Small intestine (tissue), 7 donors: Measurements from ENCODE around the gene DNAJC15. TPM values are rescaled to one million over a fixed set of nuclear protein-coding genes. Genes with fewer than 3 reads are reported as not detected.

Source experiments
- DNase-seq, 2 donors: peaks; one replicate each; pipeline versions ENCODE4 v3.0.0 to v3.0.0-alpha.2; 2013
- FAIRE-seq: peaks from 2 replicates; lab custom pipeline; 2012; peaks lifted over from hg19 to GRCh38; lab: Jason Lieb, UNC
- H3K27ac ChIP-seq, 3 donors: one replicate each; pipeline ENCODE4 v1.5.1; 2013; ENCODE audit warnings: low read length in 2 of 3, mild to moderate bottlenecking in 2 of 3, control low read depth in 1 of 3, inconsistent platforms in 1 of 3, low read depth in 1 of 3, moderate library complexity in 1 of 3
- H3K27me3 ChIP-seq, 3 donors: one replicate each; pipeline ENCODE4 v1.6.1; 2013; ENCODE audit warnings: low read length in 3 of 3, inconsistent platforms in 1 of 3; ENCODE audit not compliant: control insufficient read depth in 3 of 3, insufficient read depth in 3 of 3
- H3K36me3 ChIP-seq, 3 donors: one replicate each; pipeline ENCODE4 v1.6.1; 2013; ENCODE audit warnings: low read length in 3 of 3, inconsistent platforms in 1 of 3, low read depth in 1 of 3, mild to moderate bottlenecking in 1 of 3, moderate library complexity in 1 of 3; ENCODE audit not compliant: control insufficient read depth in 3 of 3, insufficient read depth in 2 of 3
- H3K4me1 ChIP-seq, 3 donors: one replicate each; pipeline ENCODE4 v1.6.1; 2013; ENCODE audit warnings: low read length in 2 of 3, inconsistent platforms in 1 of 3, low read depth in 1 of 3, mild to moderate bottlenecking in 1 of 3, moderate library complexity in 1 of 3; ENCODE audit not compliant: control insufficient read depth in 3 of 3, insufficient read depth in 2 of 3
- H3K4me3 ChIP-seq, 3 donors: one replicate each; pipeline ENCODE4 v1.5.1; 2013; ENCODE audit warnings: low read length in 3 of 3, control low read depth in 1 of 3, inconsistent platforms in 1 of 3, low read depth in 1 of 3, mild to moderate bottlenecking in 1 of 3, moderate library complexity in 1 of 3
- H3K9me3 ChIP-seq, 2 donors: one replicate each; pipeline ENCODE4 v1.6.1; 2013; ENCODE audit warnings: low read depth in 1 of 2, low read length in 1 of 2; ENCODE audit not compliant: control insufficient read depth in 2 of 2, insufficient read depth in 1 of 2
- WGBS, 3 donors: extraction: QIAGEN DNeasy Blood & Tissue Kit; methylation state at CpG; one replicate each; pipeline ENCODE4 v1.1.7; 2013; 5-methylcytosine and 5-hydroxymethylcytosine counted together
- polyA plus RNA-seq, 4 donors: library from polyadenylated mRNA; stranded (reverse) in 3 of 4; unstranded in 1 of 4; fragments of 200-250 nt in 3 of 4; fragments of 120-200 nt in 1 of 4; gene quantifications; one replicate each; pipeline versions ENCODE4 v1.2.1 to v1.2.3, GENCODE V29; 2013
- donor health status: healthy with polysubstance abuse.
- donor health status: control.
- donor health status: control.
- donor health status: Bipolar disorder and iron deficiency.
- donor health status: healthy.

Gene DNAJC15
- polyA plus RNA-seq, 4 donors = 23.3 to 37.2 (median 29.9) TPM

- Histone ChIP-seq H3K27me3 (peaks cover 0 to 13% (median 2%) of the 10 kb centered on the region in 3 donors), H3K9me3 (no peaks in the 10 kb centered on the region), H3K4me3 (no peak overlapping the region), H3K36me3 (no peaks in the 10 kb centered on the region), H3K4me1 (no peaks in the 10 kb centered on the region), H3K27ac (no peak overlapping the region)
- no peak for FAIRE-seq
- 79 to 85% (median 84%) methylated on average over 7 of the region's 7 CpGs for WGBS, 3 donors
- DNase-seq = no peak
Measured at GRCh38 chr13:43150369-43151207, 127.2 kb downstream of the DNAJC15 start.

DNA sequence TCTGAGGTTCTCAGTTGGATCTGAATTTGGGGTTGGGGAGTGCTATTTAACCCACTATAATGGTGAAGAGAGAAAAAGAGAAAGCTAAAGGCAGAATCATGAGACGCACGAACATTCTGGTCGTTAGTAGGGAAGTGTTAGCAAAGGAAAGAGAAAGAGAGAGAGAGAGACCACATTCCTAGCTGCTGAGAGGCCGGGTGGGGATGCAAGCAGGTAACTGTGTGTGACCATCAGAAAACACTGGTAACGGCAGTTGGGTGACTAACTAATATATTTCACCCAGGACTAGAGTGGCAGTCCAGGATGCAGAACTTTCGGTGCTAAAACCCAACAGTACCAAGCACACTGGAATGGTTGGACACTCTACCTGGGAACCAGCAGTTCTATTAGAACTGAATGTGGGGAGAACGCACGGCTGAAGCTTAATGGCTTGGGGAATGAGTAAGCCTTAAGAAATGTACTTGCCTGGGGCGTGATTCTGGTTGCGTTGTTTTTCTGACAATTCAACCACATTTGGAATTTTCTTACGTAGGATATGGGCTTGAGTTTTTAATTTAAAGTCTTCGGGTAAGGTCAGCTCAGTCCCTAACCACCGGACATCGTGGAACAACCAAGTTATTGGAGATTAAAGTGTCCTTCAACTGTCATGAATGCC is 130.2 kb downstream of the DNAJC15 start:
- FAIRE-seq (no peak), DNase-seq (no peak)
- Histone ChIP-seq H3K4me1 (no peaks in the 10 kb centered on the region), H3K4me3 (no peak overlapping the region), H3K27me3 (no peaks in the 10 kb centered on the region), H3K36me3 (no peaks in the 10 kb centered on the region), H3K27ac (no peak overlapping the region), H3K9me3 (no peaks in the 10 kb centered on the region)
- 89 to 92% (median 89%) methylated on average over 14 of the region's 14 CpGs for WGBS, 3 donors

DNA sequence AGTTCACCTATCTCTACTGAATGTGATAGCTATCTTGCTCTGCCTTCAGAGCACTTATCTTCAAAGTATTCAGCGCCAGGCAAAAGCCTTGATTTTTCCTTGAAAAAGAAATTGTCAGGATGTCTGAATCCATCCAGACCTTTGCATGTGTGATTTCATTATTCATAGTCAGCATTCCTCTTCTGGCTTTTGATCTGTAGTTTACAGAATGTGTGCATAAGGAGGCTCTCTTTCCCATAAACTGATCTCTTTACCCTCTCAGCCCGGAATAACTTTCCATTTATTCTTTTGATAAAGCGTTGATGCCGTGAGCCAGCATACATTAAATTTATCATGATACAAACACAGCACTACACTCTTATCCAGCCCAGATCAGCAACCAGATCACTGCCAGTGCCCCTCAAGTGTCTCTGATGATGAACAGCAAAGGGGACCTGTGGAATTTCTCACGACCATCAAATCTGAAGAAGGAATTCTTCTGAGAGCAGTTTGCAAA is 130.8 kb downstream of the DNAJC15 start:
- H3K27ac ChIP-seq = no peak overlapping the region
- H3K27me3 ChIP-seq = no peaks in the 10 kb centered on the region
- no peaks in the 10 kb centered on the region for H3K36me3 ChIP-seq
- no peak for FAIRE-seq
- whole genome bisulfite sequencing, 3 donors = 80 to 85% (median 83%) methylated on average over 5 of the region's 5 CpGs
- no peaks in the 10 kb centered on the region for H3K9me3 ChIP-seq
- no peak for DNase-seq
- no peak overlapping the region for H3K4me3 ChIP-seq
- H3K4me1 ChIP-seq = no peaks in the 10 kb centered on the region

DNA sequence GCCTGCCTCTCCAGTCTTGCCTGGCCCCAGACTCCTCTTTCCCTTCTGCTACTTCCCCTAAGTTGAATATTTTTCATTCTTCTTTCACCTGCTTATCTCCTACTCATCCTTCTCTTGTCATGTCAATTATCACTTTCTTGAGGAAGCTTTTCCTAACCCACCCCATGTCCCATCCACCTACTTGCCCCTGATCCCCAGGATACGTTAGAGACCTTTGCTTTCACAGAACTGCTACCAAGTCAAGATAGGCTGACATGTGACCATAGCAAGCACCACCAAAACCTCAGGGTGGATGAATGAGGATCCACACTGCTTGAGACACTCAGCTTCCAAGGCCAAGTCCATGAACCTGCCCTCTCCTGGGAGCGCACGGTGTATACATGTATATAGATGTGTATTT is 131.5 kb downstream of the DNAJC15 start:
- H3K27ac ChIP-seq = no peak overlapping the region
- H3K9me3 ChIP-seq = no peaks in the 10 kb centered on the region
- 78 to 92% (median 88%) methylated on average over 3 of the region's 3 CpGs for WGBS, 3 donors
- no peak for DNase-seq
- no peak for FAIRE-seq
- H3K4me1 ChIP-seq = no peaks in the 10 kb centered on the region
- H3K27me3 ChIP-seq = no peaks in the 10 kb centered on the region
- no peaks in the 10 kb centered on the region for H3K36me3 ChIP-seq
- no peak overlapping the region for H3K4me3 ChIP-seq

GRCh38 chr13:43156916-43157315 is 133.5 kb downstream of the DNAJC15 start:
- no peak for FAIRE-seq
- DNase-seq = no peak
- Histone ChIP-seq H3K4me3 (no peak overlapping the region), H3K4me1 (no peaks in the 10 kb centered on the region), H3K36me3 (no peaks in the 10 kb centered on the region), H3K27me3 (no peaks in the 10 kb centered on the region), H3K27ac (no peak overlapping the region), H3K9me3 (no peaks in the 10 kb centered on the region)
- 89 to 96% (median 91%) methylated on average over 2 of the region's 2 CpGs for WGBS, 3 donors

DNA sequence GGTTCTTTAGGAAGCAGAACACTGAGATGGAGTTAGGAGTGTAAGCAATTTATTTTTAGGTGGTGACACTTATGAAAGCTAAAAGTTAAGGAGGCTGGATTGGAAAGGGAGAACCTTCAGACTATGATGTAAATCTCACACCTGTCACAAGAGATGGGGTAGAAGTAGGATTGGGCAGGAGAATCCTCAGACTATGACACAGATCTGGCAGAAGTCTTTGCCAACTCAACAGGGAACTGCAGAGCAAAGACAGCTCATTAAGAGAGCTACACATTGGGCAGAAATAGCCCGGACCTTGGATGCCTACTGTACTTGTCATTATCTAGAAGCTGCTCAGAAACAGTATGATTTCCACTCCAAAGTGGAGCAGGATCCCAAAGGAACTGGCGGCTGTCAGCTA is 134.4 kb downstream of the DNAJC15 start:
- no peak overlapping the region for H3K27ac ChIP-seq
- DNase-seq (no peak), FAIRE-seq (no peak)
- H3K4me3 ChIP-seq = no peak overlapping the region
- H3K9me3 ChIP-seq = no peaks in the 10 kb centered on the region
- WGBS, 3 donors = 38 to 61% (median 39%) methylated on average over 2 of the region's 2 CpGs
- no peaks in the 10 kb centered on the region for H3K27me3 ChIP-seq
- no peaks in the 10 kb centered on the region for H3K36me3 ChIP-seq
- H3K4me1 ChIP-seq = no peaks in the 10 kb centered on the region

DNA sequence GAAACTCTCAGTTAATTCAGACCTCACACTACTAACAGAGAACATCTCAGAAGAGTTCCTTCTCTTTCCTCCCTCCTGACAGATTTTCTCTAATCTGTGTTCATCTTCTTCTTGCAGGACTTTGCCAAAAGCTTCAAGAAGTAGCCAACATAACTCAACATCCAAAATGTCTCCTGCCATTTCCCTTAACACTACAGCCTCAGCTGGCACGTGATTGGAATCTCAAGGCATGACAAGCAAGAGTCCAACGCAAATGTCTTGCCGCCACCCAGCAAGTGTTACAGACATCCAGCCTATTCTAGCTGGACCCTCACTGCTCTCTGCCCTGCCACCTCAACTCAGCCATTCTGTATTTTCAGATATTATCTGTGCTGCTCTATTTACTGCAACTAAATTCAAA is 135.1 kb downstream of the DNAJC15 start:
- Histone ChIP-seq H3K4me1 (no peaks in the 10 kb centered on the region), H3K27ac (no peak overlapping the region), H3K27me3 (no peaks in the 10 kb centered on the region), H3K36me3 (no peaks in the 10 kb centered on the region), H3K4me3 (no peak overlapping the region), H3K9me3 (no peaks in the 10 kb centered on the region)
- DNase-seq = no peak
- 81 to 92% (median 85%) methylated on average over 3 of the region's 3 CpGs for WGBS, 3 donors
- FAIRE-seq = no peak

GRCh38 chr13:43159026-43159461 is 135.7 kb downstream of the DNAJC15 start:
- 32 to 53% (median 47%) methylated on average over 3 of the region's 3 CpGs for WGBS, 3 donors
- Histone ChIP-seq H3K4me1 (no peaks in the 10 kb centered on the region), H3K36me3 (no peaks in the 10 kb centered on the region), H3K27me3 (no peaks in the 10 kb centered on the region), H3K4me3 (no peak overlapping the region), H3K9me3 (no peaks in the 10 kb centered on the region), H3K27ac (no peak overlapping the region)
- FAIRE-seq = no peak
- no peak for DNase-seq
